AG10803 (cell line): ENCODE results near the gene PLXNA2.

Source experiments
- DNase-seq: peaks from one replicate; pipeline ENCODE4 v3.0.0; 2010; ENCODE audit warnings: low read depth
- H3K4me3 ChIP-seq: 2 replicates; pipeline ENCODE4 v1.5.1; 2011; ENCODE audit warnings: mild to moderate bottlenecking, low read length, control low read depth
- CTCF ChIP-seq: conservative IDR thresholded peaks from 2 replicates; pipeline ENCODE4 v1.5.1; 2011; ENCODE audit warnings: mild to moderate bottlenecking, low read length, control low read depth, inconsistent platforms

The PLXNA2 gene

GRCh38 chr1:208198236-208198635 lies 45.9 kb downstream of the PLXNA2 start:
- H3K4me3 ChIP-seq: no peak overlapping the region
- DNase-seq: no peak
- TF ChIP-seq CTCF: no peak

DNA sequence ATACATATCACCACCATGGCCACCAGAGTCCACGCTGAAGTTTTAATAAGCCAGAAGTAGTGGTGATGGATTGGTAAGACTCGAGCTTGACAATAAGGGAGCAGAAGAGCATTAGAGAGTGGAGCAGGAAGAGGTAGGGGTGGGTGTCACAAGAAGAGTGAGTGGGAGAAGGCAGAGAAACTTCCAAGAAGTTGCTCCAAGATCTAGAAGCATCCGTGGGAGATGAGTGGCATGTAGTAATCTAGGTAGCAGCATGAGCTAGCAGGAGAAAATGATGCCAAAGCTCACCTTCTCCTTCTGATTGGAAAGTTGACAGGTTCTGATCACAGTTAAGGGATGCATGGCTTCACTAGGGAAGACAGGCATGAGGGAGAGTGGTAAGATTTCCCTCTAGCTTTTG lies 49.2 kb downstream of the PLXNA2 start:
- no peak for DNase-seq
- H3K4me3 ChIP-seq: no peak overlapping the region
- TF ChIP-seq CTCF: no peak

DNA sequence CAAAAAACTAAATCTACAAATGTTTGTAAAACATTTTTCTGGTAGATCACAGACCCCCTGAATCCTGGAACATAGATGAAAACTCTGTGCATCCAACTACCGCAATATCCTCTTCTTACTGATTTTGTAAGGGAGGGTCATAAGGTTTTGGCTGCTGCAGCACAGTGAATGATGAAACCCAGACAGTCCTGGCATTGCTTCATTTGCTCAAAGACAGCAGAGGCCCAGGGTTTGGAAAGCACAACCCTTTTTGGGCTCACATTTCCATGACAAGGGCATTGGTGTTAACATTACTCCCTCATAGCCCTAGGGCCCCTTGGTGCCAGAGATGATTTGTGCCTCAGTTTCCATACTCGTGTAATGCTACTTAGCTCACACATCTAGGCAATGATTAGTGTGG lies 51.2 kb downstream of the PLXNA2 start:
- TF ChIP-seq CTCF: no peak
- H3K4me3 ChIP-seq: no peak overlapping the region
- DNase-seq: peak; percentile 83

DNA sequence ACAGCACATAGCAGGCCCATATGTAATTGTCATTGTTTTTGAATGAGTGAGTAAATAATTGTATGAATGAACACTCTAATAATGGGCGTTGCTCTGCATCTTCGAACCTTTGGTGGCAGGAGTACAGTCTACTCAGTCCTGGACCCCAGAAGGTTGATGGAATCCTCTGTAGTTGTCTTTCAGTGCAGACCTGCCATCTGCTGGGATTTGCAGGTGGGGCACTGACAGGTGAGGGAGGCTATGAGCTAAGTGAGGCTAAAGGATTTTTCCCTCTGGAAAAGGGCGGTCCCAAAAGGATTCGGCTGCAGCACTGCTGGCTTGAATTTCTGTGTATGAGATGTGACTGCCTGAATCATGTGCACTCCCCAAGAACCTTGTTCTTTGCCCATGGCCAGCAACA lies 53.4 kb downstream of the PLXNA2 start:
- TF ChIP-seq CTCF: no peak
- no peak overlapping the region for H3K4me3 ChIP-seq
- no peak for DNase-seq

GRCh38 chr1:208189716-208190115 lies 54.5 kb downstream of the PLXNA2 start:
- TF ChIP-seq CTCF: no peak
- peak; percentile 33 for DNase-seq
- H3K4me3 ChIP-seq: no peak overlapping the region

DNA sequence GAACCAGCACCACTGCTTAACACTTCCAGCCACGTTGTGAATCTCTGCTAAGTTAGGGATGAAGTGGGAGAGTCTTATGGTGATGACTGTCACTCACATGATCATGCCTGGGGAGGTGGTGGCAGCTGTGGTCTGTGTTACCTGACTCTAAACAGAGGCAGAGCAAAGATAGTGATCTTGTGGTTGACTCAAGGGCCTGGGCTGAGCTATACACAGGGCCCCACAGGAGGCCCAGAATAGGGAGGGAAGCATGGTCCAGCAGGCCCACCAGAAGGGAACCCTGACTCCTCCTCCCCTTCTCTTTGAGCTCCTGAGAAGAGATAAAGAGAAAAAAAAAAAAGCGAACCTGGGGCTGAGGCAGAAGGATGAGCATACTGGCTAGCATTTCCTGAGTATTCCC lies 55.0 kb downstream of the PLXNA2 start:
- DNase-seq: no peak
- H3K4me3 ChIP-seq: no peak overlapping the region
- no peak for TF ChIP-seq CTCF

DNA sequence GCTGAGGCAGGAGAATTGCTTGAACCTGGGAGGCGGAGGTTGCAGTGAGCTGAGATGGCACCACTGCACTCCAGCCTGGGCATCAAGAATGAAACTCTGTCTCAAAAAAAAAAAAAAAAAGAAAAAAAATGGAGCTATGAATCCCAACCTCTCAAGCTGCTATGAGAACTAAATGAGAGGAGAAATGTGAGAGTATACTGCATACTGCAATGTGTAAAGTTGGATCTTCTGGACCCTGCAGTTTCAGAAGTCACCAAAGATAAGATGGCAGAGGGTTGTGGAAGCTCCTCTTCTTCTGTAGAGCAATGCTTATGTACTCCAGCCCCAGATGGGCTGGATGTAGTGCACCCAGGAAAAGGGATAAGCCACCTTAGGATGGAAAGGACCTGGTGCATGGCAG lies 55.6 kb downstream of the PLXNA2 start:
- no peak for TF ChIP-seq CTCF
- no peak for DNase-seq
- H3K4me3 ChIP-seq: no peak overlapping the region
